T-helper 17 cell (primary cell): ENCODE results near the gene SIX4. TPM values are rescaled to one million over a fixed set of nuclear protein-coding genes. Genes with fewer than 3 reads are reported as not detected.

Source experiments
- ATAC-seq: fragments of 150-1000 bp; cut with Tn5 transposase; 2 replicates; pipeline ENCODE4 v1.10.0; 2021; ENCODE audit warnings: mild to moderate bottlenecking, moderate library complexity
- DNase-seq, 3 donors: peaks; one replicate each; pipeline versions ENCODE4 v3.0.0 to v3.0.0-alpha.2; 2020 to 2021
- H3K9me3 ChIP-seq: one replicate; pipeline ENCODE4 v1.7.0; 2013; ENCODE audit warnings: low read length, mild to moderate bottlenecking; ENCODE audit not compliant: control insufficient read depth, poor library complexity, severe bottlenecking
- H3K27ac Mint-ChIP-seq: one replicate; pipeline ENCODE4 v1.8.0; 2022; ENCODE audit warnings: mild to moderate bottlenecking, moderate library complexity, mixed read lengths
- H3K27me3 Mint-ChIP-seq: one replicate; pipeline ENCODE4 v1.8.0; 2022; ENCODE audit warnings: mixed read lengths
- H3K36me3 Mint-ChIP-seq: one replicate; pipeline ENCODE4 v1.8.0; 2022; ENCODE audit warnings: low read depth, mixed read lengths
- H3K4me1 Mint-ChIP-seq: one replicate; pipeline ENCODE4 v1.8.0; 2022; ENCODE audit warnings: mild to moderate bottlenecking, mixed read lengths
- H3K4me3 Mint-ChIP-seq: one replicate; pipeline ENCODE4 v1.8.0; 2022; ENCODE audit warnings: mild to moderate bottlenecking, moderate library complexity, mixed read lengths
- total RNA-seq, 4 donors: library from RNA in 2 of 4; stranded (reverse) in 2 of 4; gene quantifications; one replicate each; pipeline ENCODE4 v1.2.3 and lab custom pipeline; 2022 to 2026

SIX4 gene
- total RNA-seq, 2 donors from 2014 or later, result not detected

DNA sequence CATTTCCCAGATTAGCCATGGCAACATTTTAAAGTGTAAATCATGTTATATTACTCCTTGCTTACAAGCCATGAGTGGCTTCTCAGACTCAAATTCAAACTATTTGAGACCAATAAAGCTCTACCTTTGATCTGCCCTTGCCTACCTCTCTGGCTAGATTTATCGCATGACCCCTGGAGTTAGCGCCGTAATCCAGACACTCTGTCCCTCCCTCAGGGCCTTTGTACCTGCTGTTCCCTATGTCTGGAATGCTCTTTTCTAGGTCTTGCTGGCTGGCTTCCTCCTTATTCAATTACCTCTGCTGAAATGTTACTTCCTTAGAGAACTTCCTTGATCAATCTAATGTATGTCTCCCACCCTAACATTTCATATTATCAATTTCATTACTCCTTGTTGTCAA lies 16.3 kb downstream of the SIX4 start:
- no peaks in the 10 kb centered on the region for H3K4me1 Mint-ChIP-seq
- H3K4me3 Mint-ChIP-seq, result no peak overlapping the region
- no peak for DNase-seq
- H3K27ac Mint-ChIP-seq, result no peak overlapping the region
- H3K9me3 ChIP-seq, result no peaks in the 10 kb centered on the region
- no peak for ATAC-seq
- H3K36me3 Mint-ChIP-seq, result no peaks in the 10 kb centered on the region
- H3K27me3 Mint-ChIP-seq, result peaks cover 28% of the 10 kb centered on the region

DNA sequence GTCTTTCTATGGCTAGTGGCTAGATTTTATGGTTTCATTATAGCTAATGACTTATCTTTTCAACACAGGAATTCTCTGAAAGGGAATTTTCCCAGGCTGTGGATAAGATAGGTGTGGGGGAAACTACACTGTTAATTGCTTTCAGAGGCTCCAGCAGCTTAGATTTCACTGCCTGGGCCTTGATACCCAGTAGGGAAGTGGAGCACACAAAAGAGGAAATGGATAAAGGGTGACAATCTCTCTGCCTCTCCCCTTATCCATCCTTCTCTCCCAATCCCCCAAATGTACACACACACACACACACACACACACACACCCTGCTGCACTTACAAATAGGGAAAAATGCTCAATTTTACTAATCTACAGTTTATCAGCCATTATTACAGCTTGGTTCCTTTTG lies 19.1 kb downstream of the SIX4 start:
- H3K27ac Mint-ChIP-seq, result no peak overlapping the region
- no peak for DNase-seq
- no peak for ATAC-seq
- no peaks in the 10 kb centered on the region for H3K9me3 ChIP-seq
- H3K36me3 Mint-ChIP-seq, result no peaks in the 10 kb centered on the region
- no peak overlapping the region for H3K4me3 Mint-ChIP-seq
- no peaks in the 10 kb centered on the region for H3K4me1 Mint-ChIP-seq
- H3K27me3 Mint-ChIP-seq, result peaks cover 22% of the 10 kb centered on the region

DNA sequence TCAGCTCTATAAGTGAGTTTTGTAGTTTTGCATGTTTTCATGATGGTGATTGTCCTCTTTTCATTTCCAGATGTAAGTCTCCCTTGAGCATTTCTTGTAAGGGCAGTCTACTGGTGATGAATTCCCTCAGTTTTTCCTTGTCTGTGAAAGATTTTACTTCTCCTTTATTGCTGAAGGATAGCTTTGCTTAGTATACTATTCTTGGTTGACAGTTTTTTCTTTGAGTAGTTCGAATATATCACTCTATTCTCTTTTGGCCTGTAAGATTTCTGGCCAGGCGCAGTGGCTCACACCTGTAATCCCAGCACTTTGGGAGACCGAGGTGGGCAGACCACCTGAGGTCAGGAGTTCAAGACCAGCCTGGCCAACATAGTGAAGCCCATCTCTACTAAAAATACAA lies 23.6 kb downstream of the SIX4 start:
- ATAC-seq, result no peak
- no peaks in the 10 kb centered on the region for H3K4me1 Mint-ChIP-seq
- H3K27me3 Mint-ChIP-seq, result peaks cover 19% of the 10 kb centered on the region
- H3K27ac Mint-ChIP-seq, result no peak overlapping the region
- H3K9me3 ChIP-seq, result peaks cover 2% of the 10 kb centered on the region
- DNase-seq, result no peak
- H3K4me3 Mint-ChIP-seq, result no peak overlapping the region
- H3K36me3 Mint-ChIP-seq, result no peaks in the 10 kb centered on the region

DNA sequence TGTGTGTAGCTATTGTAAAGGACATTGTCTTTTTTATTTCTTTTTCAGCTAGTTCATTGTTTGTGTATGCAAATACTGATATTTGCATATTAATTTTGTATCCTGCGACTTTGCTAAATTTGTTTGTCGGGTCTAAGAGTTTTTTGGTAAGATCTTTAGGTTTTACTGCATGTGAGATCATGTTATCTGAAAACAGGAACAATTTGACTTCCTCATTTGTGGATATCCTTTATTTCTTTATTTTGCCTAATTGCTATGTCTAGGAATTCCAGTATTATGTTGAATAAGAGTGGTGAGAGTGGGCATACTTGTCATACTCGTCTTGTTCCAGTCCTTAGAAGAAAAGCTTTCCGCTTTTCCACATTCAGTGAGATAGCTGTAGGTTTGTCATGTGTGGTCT lies 28.8 kb downstream of the SIX4 start:
- Mint-ChIP-seq H3K4me1 (no peaks in the 10 kb centered on the region), H3K36me3 (no peaks in the 10 kb centered on the region), H3K27me3 (peaks cover 29% of the 10 kb centered on the region), H3K4me3 (no peak overlapping the region), H3K27ac (no peak overlapping the region)
- H3K9me3 ChIP-seq, result peaks cover 2% of the 10 kb centered on the region
- ATAC-seq, result no peak
- no peak for DNase-seq

DNA sequence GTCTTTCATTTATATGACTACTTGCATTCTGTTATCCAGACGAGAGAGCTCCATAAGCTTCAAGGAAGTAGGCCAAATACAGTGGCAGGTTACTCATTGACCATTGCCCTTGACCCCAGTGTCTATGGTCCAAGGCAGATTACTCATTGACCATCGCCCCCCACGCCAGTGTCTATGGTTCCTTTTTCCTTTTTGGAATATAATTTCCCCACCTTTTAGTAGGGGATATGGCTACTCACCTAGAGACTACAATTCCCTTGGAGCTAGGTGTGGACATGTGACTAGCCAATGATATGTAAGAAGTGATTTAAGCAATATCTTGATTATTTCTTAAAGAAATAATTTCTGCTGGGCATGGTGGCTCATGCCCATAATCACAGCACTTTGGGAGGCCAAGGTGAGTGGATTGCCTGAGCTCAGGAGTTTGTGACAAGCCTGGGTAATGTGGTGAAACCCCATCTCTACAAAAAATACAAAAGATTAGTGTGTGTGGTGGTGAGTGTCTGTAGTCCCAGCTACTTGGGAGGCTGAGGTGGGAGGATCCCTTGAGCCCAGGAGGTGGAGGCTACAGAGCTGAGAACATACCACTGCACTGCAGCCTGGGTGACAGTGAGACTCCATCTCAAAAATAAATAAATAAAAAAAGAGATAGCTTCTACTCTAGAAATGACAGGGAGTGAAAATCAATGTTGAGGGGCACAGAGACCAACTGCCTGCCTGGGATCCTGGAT lies 32.6 kb downstream of the SIX4 start:
- H3K27ac Mint-ChIP-seq, result no peak overlapping the region
- H3K9me3 ChIP-seq, result no peaks in the 10 kb centered on the region
- no peak for DNase-seq
- no peaks in the 10 kb centered on the region for H3K4me1 Mint-ChIP-seq
- no peak for ATAC-seq
- H3K27me3 Mint-ChIP-seq, result peaks cover 21% of the 10 kb centered on the region
- H3K36me3 Mint-ChIP-seq, result no peaks in the 10 kb centered on the region
- no peak overlapping the region for H3K4me3 Mint-ChIP-seq

DNA sequence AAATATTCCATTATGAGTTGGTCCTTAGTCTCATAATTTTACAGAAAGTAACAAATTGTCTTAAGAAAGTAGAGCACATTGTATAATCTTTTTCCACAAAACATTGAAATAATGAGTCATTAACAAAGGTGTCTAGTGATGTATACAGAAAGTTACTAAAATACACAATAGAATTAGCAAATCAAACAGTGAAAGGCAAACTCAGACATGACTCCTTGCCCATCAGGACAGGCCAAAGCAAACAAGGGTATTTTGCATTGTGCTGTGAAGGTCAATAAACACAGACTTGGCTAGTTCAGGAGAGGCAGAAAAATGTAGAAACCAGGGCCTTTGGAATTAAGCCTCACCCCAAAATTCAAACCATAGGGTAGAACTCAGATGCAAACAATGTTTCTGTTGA lies 37.3 kb downstream of the SIX4 start:
- no peaks in the 10 kb centered on the region for H3K4me1 Mint-ChIP-seq
- DNase-seq (no peak), ATAC-seq (no peak)
- H3K4me3 Mint-ChIP-seq, result no peak overlapping the region
- no peaks in the 10 kb centered on the region for H3K9me3 ChIP-seq
- H3K36me3 Mint-ChIP-seq, result no peaks in the 10 kb centered on the region
- no peak overlapping the region for H3K27ac Mint-ChIP-seq
- peaks cover 14% of the 10 kb centered on the region for H3K27me3 Mint-ChIP-seq

DNA sequence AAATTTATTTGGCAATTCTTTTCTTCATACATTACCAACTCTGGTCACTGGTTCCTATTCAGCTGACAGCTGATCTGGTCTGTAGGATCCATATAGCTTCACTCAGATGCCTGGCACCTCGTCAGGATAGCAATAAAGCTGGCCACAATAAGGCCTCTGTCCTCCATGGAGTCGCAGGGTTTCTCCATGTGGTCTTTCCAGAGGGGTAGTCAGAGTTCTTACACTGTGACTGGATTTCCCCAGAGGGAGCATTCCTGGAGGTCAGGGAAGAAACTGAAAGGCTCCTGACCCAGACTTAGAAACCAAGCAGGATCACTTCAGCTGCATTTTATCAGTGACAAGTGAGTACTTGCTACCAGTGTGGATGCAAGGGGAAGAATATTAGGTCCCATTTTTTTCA lies 39.9 kb downstream of the SIX4 start:
- no peaks in the 10 kb centered on the region for H3K9me3 ChIP-seq
- Mint-ChIP-seq H3K4me1 (no peaks in the 10 kb centered on the region), H3K36me3 (no peaks in the 10 kb centered on the region), H3K27me3 (peaks cover 19% of the 10 kb centered on the region), H3K27ac (no peak overlapping the region), H3K4me3 (no peak overlapping the region)
- ATAC-seq (no peak), DNase-seq (no peak)

DNA sequence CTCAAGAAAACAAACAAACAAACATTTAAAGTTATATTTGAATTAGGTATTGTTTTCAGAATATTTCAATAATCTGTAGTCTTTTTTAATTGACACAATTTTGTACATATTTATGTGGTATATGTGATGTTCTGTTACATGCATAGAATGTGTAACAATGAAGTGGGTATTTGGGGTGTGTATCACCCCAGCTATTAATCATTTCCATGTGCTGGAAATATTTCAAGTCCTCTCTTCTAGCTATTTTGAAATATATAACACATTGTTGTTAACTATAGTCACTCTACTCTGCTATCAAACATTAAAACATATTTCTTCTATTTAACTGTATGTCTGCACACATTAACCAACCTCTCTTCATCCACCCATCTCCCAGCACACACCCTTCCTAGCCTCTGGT lies 42.9 kb downstream of the SIX4 start:
- ATAC-seq, result no peak
- Mint-ChIP-seq H3K27me3 (peaks cover 16% of the 10 kb centered on the region), H3K27ac (no peak overlapping the region), H3K36me3 (no peaks in the 10 kb centered on the region), H3K4me3 (no peak overlapping the region), H3K4me1 (no peaks in the 10 kb centered on the region)
- H3K9me3 ChIP-seq, result no peaks in the 10 kb centered on the region
- DNase-seq, result no peak

DNA sequence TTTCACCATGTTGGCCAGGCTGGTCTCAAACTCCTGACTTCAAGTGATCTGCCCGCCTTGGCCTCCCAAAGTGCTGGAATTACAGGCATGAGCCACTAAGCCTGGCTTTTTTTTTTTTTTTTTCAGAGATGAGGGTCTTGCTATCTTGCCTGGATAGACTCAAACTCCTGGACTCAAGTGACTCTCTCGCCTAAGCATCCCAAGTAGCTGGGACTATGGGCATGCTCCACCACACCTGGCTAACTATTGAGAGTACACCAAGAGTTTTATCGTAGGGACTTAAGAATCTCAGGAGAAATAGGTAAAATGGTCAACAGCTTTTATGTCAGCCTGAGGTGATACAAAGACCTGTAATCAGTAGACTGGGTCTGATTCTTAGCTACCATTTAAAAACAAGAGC lies 43.6 kb downstream of the SIX4 start:
- ATAC-seq (no peak), DNase-seq (no peak)
- no peak overlapping the region for H3K4me3 Mint-ChIP-seq
- H3K36me3 Mint-ChIP-seq, result no peaks in the 10 kb centered on the region
- no peaks in the 10 kb centered on the region for H3K4me1 Mint-ChIP-seq
- peaks cover 16% of the 10 kb centered on the region for H3K27me3 Mint-ChIP-seq
- no peaks in the 10 kb centered on the region for H3K9me3 ChIP-seq
- H3K27ac Mint-ChIP-seq, result no peak overlapping the region

DNA sequence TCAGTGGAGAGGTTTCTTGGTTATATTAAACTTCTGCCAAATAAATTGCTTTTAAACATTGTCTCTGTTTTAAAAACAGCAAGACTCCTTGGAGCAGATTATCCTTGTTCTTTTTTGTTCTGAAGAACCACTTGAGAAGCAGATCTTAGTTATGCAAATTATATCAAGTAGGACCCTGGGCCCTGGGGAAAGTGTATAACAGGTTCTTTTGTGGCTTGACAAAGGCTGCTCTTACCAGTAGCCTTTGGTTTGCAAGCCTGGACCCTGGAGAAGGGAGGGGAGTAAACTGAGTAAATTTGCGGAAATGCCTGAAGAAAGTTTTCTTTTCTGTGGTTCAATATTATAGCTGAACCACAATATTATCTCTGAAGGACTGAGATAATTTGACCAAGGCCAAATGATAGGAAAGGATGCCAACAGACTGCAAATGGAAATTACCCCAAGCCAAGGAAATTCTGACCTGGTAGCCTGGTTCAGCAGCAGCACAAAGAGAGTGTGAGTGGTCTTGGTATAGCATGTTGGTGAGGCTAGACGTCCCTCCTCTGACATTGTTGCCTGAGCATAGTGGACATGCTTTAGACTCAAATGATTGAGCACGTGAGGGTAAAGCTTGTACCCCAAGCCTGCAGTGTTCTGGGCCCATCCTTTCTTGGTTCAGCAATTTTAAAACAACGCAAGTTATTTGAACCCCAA lies 44.4 kb downstream of the SIX4 start:
- Mint-ChIP-seq H3K36me3 (no peaks in the 10 kb centered on the region), H3K4me1 (no peaks in the 10 kb centered on the region), H3K4me3 (no peak overlapping the region), H3K27ac (no peak overlapping the region), H3K27me3 (peaks cover 16% of the 10 kb centered on the region)
- DNase-seq (no peak), ATAC-seq (no peak)
- H3K9me3 ChIP-seq, result no peaks in the 10 kb centered on the region

DNA sequence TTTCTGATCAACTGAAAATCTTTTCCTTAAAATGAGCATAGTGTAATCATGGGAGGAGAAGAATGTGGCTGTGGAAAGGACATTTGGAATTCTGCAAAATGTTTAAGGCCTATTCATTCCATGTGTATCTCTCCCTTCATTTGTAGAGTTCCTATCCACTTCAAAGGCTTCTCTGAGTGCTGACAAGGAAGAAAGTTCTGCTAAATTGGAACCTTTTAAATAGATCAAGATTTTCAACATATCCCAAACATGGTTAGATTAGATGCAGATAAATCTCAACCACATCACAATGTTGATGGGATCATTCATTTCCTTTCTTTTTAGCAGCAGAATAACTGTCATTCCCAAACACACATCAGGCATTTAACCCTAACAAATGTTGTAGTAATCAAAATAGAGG lies 46.5 kb downstream of the SIX4 start:
- H3K36me3 Mint-ChIP-seq, result no peaks in the 10 kb centered on the region
- peaks cover 7% of the 10 kb centered on the region for H3K27me3 Mint-ChIP-seq
- no peaks in the 10 kb centered on the region for H3K9me3 ChIP-seq
- no peak overlapping the region for H3K27ac Mint-ChIP-seq
- no peak for ATAC-seq
- H3K4me3 Mint-ChIP-seq, result no peak overlapping the region
- no peak for DNase-seq
- no peaks in the 10 kb centered on the region for H3K4me1 Mint-ChIP-seq

DNA sequence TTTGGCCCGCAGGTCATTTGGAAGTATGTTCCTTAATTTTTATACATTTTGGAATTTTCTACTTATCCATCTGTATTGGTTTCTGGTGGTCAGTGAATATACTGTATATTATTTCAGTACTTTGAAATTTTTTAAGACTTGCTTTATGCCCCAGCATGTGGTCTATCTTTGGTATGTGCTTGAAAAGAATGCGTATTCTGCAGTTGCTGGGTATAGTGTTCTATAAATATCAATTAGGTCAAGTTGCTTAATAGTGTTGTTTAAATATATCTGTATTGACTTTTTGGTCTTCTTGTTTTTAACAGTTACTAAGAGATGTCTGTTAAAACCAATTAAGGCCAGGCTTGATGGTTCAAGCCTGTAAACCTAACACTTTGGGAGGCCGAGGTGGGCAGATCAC lies 53.2 kb downstream of the SIX4 start:
- Mint-ChIP-seq H3K27ac (no peak overlapping the region), H3K4me3 (no peak overlapping the region), H3K36me3 (no peaks in the 10 kb centered on the region), H3K4me1 (no peaks in the 10 kb centered on the region), H3K27me3 (peaks cover 6% of the 10 kb centered on the region)
- H3K9me3 ChIP-seq, result no peaks in the 10 kb centered on the region
- ATAC-seq, result no peak
- DNase-seq, result no peak

DNA sequence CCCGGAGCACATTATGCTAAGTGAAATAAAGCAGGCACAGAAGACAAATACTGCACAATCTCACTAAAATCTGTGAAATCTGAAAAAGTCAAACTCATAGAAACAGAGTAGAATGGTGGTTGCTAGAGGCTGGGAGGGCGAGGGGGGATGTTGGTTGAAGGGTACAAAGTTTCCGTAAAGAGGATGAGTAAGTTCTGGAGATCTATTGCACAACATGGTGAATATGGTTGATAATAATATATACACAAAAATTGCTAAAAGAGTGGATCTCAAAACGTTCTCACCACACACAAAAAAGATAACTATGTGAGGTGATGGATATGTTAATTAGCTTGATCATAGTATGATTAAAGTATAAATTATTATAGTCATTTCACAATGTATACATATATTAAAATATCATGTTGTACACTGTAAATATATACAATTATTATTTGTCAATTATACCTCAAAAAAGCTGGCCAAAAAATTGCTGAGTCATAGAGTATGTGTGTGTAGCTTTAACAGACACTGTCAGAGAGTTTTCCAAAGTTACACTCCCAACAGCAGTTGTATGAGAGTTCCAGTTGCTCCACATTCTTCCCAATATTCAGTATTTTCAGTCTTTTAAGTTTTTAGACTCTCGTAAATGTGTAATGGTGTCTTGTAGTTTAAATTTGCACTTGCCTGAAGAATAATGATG lies 55.6 kb downstream of the SIX4 start:
- Mint-ChIP-seq H3K27ac (no peak overlapping the region), H3K4me3 (no peak overlapping the region)
- H3K9me3 ChIP-seq, result no peaks in the 10 kb centered on the region

DNA sequence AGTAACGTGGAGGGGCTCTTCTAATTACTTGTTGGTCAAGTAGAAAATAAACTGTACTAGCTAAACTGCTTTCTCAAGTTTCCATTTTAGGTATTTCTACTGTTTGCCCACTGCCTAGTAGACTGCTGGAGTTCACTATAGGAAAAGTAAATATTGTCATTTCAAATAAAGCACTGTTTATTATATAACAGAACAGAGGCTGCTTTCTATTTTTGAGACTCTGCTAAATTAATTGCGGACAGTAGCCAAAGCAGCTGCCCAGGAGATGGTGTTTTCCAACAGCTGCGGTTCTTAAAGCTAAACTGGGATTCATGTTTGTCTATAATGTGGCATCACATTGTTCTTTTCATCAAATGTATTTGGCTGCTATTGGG lies 59.0 kb downstream of the SIX4 start:
- H3K4me3 Mint-ChIP-seq, result no peak overlapping the region
- no peak for DNase-seq
- H3K9me3 ChIP-seq, result no peaks in the 10 kb centered on the region
- H3K27ac Mint-ChIP-seq, result no peak overlapping the region
- no peaks in the 10 kb centered on the region for H3K4me1 Mint-ChIP-seq
- H3K27me3 Mint-ChIP-seq, result peaks cover 44% of the 10 kb centered on the region
- ATAC-seq, result no peak
- no peaks in the 10 kb centered on the region for H3K36me3 Mint-ChIP-seq

More for the DNA sequence above, 55.6 kb downstream of the SIX4 start:
- Mint-ChIP-seq H3K36me3 (no peaks in the 10 kb centered on the region), H3K4me1 (no peaks in the 10 kb centered on the region), H3K27me3 (peaks cover 19% of the 10 kb centered on the region)
- no peak for DNase-seq
- no peak for ATAC-seq
